Kidney (tissue), 14 donors: Measurements from ENCODE around the gene ANKS1B. TPM values are rescaled to one million over a fixed set of nuclear protein-coding genes. Genes with fewer than 3 reads are reported as not detected.

Source experiments
- DNase-seq, 5 donors: peaks; one replicate each; pipeline ENCODE4 v3.0.0-alpha.2; 2013 to 2020
- FAIRE-seq: peaks from 2 replicates; lab custom pipeline; 2012; peaks lifted over from hg19 to GRCh38; lab: Jason Lieb, UNC
- H3K27ac ChIP-seq, 2 donors: one replicate each; pipeline ENCODE4 v1.7.0; 2013; ENCODE audit warnings: low read depth in 2 of 2, low read length in 2 of 2, inconsistent platforms in 1 of 2
- H3K27me3 ChIP-seq: one replicate; pipeline ENCODE4 v1.7.1; 2013; ENCODE audit warnings: low read length, inconsistent platforms; ENCODE audit not compliant: control insufficient read depth, insufficient read depth
- H3K36me3 ChIP-seq, 3 donors: one replicate each; pipeline versions ENCODE4 v1.7.0 to v1.7.1; 2013; ENCODE audit warnings: low read length in 3 of 3, control low read depth in 1 of 3, inconsistent platforms in 1 of 3; ENCODE audit not compliant: insufficient read depth in 3 of 3, control insufficient read depth in 2 of 3
- H3K4me1 ChIP-seq, 3 donors: one replicate each; pipeline versions ENCODE4 v1.7.0 to v1.7.1; 2013; ENCODE audit warnings: low read length in 3 of 3, inconsistent platforms in 1 of 3, low read depth in 1 of 3; ENCODE audit not compliant: control insufficient read depth in 2 of 3, insufficient read depth in 2 of 3
- H3K4me3 ChIP-seq, 3 donors: one replicate each; pipeline versions ENCODE4 v1.7.0 to v1.8.1; 2013; ENCODE audit warnings: low read length in 3 of 3, control low read depth in 1 of 3, inconsistent platforms in 1 of 3
- H3K9ac ChIP-seq, 3 donors: one replicate each; pipeline versions ENCODE4 v1.7.0 to v1.7.1; 2013; ENCODE audit warnings: low read length in 3 of 3, control low read depth in 1 of 3, inconsistent platforms in 1 of 3
- H3K9me3 ChIP-seq, 3 donors: one replicate each; pipeline versions ENCODE4 v1.7.0 to v1.7.1; 2013; ENCODE audit warnings: low read length in 3 of 3, control low read depth in 1 of 3, inconsistent platforms in 1 of 3; ENCODE audit not compliant: control insufficient read depth in 2 of 3, insufficient read depth in 1 of 3
- CTCF ChIP-seq: IDR thresholded peaks from 3 replicates; pipeline ENCODE4 v1.5.1; 2012; ENCODE audit warnings: mild to moderate bottlenecking, moderate library complexity, borderline replicate concordance; ENCODE audit not compliant: insufficient read depth; ENCODE audit errors: extremely low read depth
- intact Hi-C: fragments of 100-400 bp; cut with DNase I; formaldehyde crosslinking; loops from one replicate; pipeline ENCODE4 v1.11.1; 2022
- polyA plus RNA-seq: library from polyadenylated mRNA; stranded (reverse); fragments of 350-450 nt; fragmentation: Illumina TruSeq; extraction: RNeasy Lipid Tissue Mini Kit (QIAGEN cat#74804); gene quantifications from one replicate; pipeline ENCODE4 v1.2.3, GENCODE V29; 2014; ENCODE audit warnings: low read depth, low replicate concordance; ENCODE audit not compliant: insufficient read depth
- total RNA-seq: library from RNA; stranded (reverse); fragmentation: NEBNext Ultra II Directional; extraction: Animal tissue kit (Norgen Biotek cat#: 25700); gene quantifications from one replicate; pipeline ENCODE4 v1.2.1, GENCODE V29; 2021
- donor health status: control.
- donor health status: control.
- donor health status: control.
- donor health status: control.
- donor health status: control.
- donor health status: DM: yes; HTN: yes; CAD: no.
- donor health status: Normal renal cell carcinoma (clear cell type).

Gene ANKS1B
- total and polyA plus RNA-seq, 2 donors from 2014 or later: 1.7 to 5.8 TPM

DNA sequence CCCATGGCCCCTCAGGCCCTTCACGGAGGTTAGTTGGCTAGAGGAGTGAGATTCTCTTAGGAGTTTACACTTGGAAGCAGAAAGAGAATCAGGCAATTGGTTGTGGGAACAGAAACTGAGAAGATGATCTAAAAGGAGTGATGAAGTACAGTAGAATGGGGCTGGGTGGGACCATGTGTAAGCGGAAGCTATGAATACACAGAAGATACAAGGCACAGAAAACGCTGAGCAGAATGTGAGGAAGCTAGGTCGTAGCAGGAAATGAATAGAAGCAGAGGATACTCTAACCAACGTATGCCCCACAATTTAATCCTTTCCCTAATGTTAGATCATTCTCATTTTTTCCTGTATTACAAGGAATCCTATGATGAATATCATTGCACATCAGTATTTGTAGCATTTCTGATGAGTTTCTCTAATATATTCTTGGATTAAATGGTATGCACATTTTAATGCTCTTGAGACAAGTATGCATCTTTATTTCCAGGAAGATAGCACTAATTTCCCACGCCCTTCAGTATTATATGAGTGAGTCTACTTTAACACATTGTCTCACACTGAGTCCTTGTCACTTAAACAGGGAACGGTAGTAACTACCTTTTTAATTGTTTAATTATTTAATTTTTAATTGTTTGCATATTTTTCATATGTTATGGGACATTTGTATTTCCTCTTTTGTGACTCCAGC is 1066.4 kb downstream of the ANKS1B start:
- Histone ChIP-seq H3K9me3 (no peaks in the 10 kb centered on the region), H3K4me3 (no peak overlapping the region), H3K36me3 (no peaks in the 10 kb centered on the region), H3K27me3 (no peaks in the 10 kb centered on the region), H3K9ac (no peak overlapping the region), H3K4me1 (no peaks in the 10 kb centered on the region), H3K27ac (no peak overlapping the region)
- no peak for DNase-seq
- intact Hi-C loops: no loop called here
- no peak for TF ChIP-seq CTCF
- FAIRE-seq: no peak

DNA sequence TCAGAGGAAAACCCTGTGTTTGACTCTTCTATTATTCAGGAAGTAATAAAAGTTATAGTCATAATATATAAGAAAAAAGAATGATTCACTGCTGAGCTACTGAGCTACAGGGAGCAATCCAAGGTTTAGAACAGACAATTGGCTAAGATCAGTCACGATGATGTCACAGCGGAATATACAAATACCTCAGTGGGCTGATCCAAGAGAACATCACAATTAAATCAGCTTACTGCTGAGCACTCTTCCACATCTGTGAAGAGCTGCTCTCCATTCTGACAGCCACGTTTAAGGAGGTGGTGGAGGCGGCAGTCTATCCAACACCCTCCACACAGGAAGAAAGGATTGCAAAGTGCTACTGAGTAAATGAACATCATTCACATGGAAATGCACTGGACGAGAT is 1068.6 kb downstream of the ANKS1B start:
- Histone ChIP-seq H3K9ac (no peak overlapping the region), H3K27me3 (no peaks in the 10 kb centered on the region), H3K27ac (no peak overlapping the region), H3K4me3 (no peak overlapping the region), H3K9me3 (no peaks in the 10 kb centered on the region), H3K4me1 (no peaks in the 10 kb centered on the region), H3K36me3 (no peaks in the 10 kb centered on the region)
- DNase-seq (no peak), FAIRE-seq (no peak)
- intact Hi-C loops: no loop called here
- TF ChIP-seq CTCF: no peak

- Histone ChIP-seq H3K27me3 (no peaks in the 10 kb centered on the region), H3K36me3 (no peaks in the 10 kb centered on the region), H3K4me1 (no peaks in the 10 kb centered on the region), H3K9ac (no peak overlapping the region), H3K4me3 (no peak overlapping the region), H3K9me3 (no peaks in the 10 kb centered on the region), H3K27ac (no peak overlapping the region)
- DNase-seq (no peak), FAIRE-seq (no peak)
- no peak for TF ChIP-seq CTCF
- intact Hi-C loops: no loop called here
Measured at GRCh38 chr12:98912401-98912974, 1072.2 kb downstream of the ANKS1B start.
